Bronchial epithelial cell (primary cell): ENCODE measurements around the gene MCTP1. TPM values are rescaled to one million over a fixed set of nuclear protein-coding genes. Genes with fewer than 3 reads are reported as not detected.
A peak's percentile ranks its signal among the peaks of the same experiment; 100 is the strongest.

ENCODE experiments used
- DNase-seq: peaks from one replicate; pipeline ENCODE4 v3.0.0-alpha.2; 2010; ENCODE audit warnings: low read depth
- FAIRE-seq: peaks from 2 replicates; lab custom pipeline; 2011; peaks lifted over from hg19 to GRCh38; lab: Jason Lieb, UNC
- H3K27me3 ChIP-seq: 2 replicates; pipeline ENCODE4 v1.5.1; 2011; ENCODE audit warnings: low read length; ENCODE audit not compliant: control insufficient read depth, insufficient read depth
- H3K36me3 ChIP-seq: 2 replicates; pipeline ENCODE4 v1.5.1; 2011; ENCODE audit warnings: low read length; ENCODE audit not compliant: control insufficient read depth, insufficient read depth
- H3K4me3 ChIP-seq: 2 replicates; pipeline ENCODE4 v1.5.1; 2011; ENCODE audit warnings: mild to moderate bottlenecking, low read depth, low read length, control low read depth
- CTCF ChIP-seq: IDR thresholded peaks from 2 replicates; pipeline ENCODE4 v1.5.1; 2011; ENCODE audit warnings: mild to moderate bottlenecking, moderate library complexity, low read length, control low read depth, inconsistent platforms; ENCODE audit not compliant: insufficient read depth, severe bottlenecking
- total RNA-seq: library from RNA; depleted of rRNA; stranded (reverse); fragments of >200 nt; gene quantifications from 2 replicates; pipeline ENCODE4 v1.2.1, GENCODE V29; 2014

MCTP1 gene
- total RNA-seq, 1 donor from 2014 or later: 17.9 TPM

DNA sequence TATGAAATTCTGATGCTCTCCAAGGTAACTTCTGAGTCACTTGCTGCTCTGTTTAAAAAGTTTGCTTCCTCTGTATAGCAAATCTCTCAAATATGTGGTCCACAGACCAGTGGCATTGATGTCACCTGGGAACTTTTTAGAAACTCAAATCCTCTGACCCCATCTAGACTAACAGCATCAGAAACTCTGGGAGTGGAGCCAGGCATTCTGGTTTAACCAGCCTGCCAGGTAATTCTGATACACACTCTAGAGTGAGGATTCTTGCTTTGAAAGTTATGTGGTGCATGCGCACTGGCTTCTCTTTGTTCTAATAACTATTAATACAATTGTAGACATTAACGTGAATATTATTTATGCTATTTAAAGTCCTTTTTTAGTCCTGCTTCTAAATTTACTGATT is 368.3 kb downstream of the MCTP1 start:
- TF ChIP-seq CTCF: no peak
- FAIRE-seq (no peak), DNase-seq (peak; percentile 63)
- H3K4me3 ChIP-seq: no peak overlapping the region
- no peaks in the 10 kb centered on the region for H3K36me3 ChIP-seq
- H3K27me3 ChIP-seq: no peaks in the 10 kb centered on the region

- no peak for FAIRE-seq
- no peaks in the 10 kb centered on the region for H3K36me3 ChIP-seq
- no peak overlapping the region for H3K4me3 ChIP-seq
- no peak for TF ChIP-seq CTCF
- no peaks in the 10 kb centered on the region for H3K27me3 ChIP-seq
- no peak for DNase-seq
Measured at GRCh38 chr5:94911276-94911675, 373.6 kb downstream of the MCTP1 start.

DNA sequence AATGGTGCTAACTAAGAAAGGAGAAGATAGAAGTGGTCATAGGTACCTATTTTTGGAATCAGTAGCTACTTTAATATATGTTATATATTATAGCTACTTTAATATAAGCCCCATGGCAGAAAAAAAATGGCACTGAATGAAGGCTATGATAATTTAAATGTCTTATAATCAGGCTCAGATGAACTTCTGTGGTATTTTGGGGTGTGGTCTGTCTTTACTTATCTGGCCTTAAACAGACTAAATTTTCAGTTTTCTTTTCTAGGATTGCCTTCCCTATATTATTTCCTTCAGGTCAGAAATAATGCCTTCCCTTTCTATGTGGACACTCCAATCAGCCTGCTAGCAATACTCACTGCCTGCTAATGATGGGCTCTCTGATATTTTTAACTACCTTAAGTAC is 374.2 kb downstream of the MCTP1 start:
- no peak for TF ChIP-seq CTCF
- H3K27me3 ChIP-seq: no peaks in the 10 kb centered on the region
- DNase-seq (no peak), FAIRE-seq (no peak)
- H3K36me3 ChIP-seq: no peaks in the 10 kb centered on the region
- no peak overlapping the region for H3K4me3 ChIP-seq

- FAIRE-seq (no peak), DNase-seq (peak; percentile 47)
- TF ChIP-seq CTCF: peak; percentile 55
- Histone ChIP-seq H3K4me3 (no peak overlapping the region), H3K27me3 (no peaks in the 10 kb centered on the region), H3K36me3 (no peaks in the 10 kb centered on the region)
Measured at GRCh38 chr5:94908889-94909480, 375.9 kb downstream of the MCTP1 start.

GRCh38 chr5:94906750-94907149 is 378.1 kb downstream of the MCTP1 start:
- no peak for DNase-seq
- Histone ChIP-seq H3K4me3 (no peak overlapping the region), H3K36me3 (no peaks in the 10 kb centered on the region), H3K27me3 (no peaks in the 10 kb centered on the region)
- no peak for TF ChIP-seq CTCF
- no peak for FAIRE-seq

GRCh38 chr5:94903726-94904125 is 381.2 kb downstream of the MCTP1 start:
- FAIRE-seq (no peak), DNase-seq (no peak)
- no peak for TF ChIP-seq CTCF
- no peaks in the 10 kb centered on the region for H3K36me3 ChIP-seq
- no peaks in the 10 kb centered on the region for H3K27me3 ChIP-seq
- H3K4me3 ChIP-seq: no peak overlapping the region
